Liver (tissue), 9 donors: ENCODE measurements around the gene EOLA1. TPM values are rescaled to one million over a fixed set of nuclear protein-coding genes. Genes with fewer than 3 reads are reported as not detected.
"Not testable (repeated sequence)": the region's sequence is repeated elsewhere in the genome, so short reads cannot be mapped to it uniquely, and the experiment has no call there.

Experiments used
- DNase-seq: peaks from one replicate; pipeline ENCODE4 v3.0.0-alpha.2; 2017; ENCODE audit warnings: low spot score
- H3K27ac ChIP-seq, 2 donors: one replicate each; pipeline ENCODE4 v1.7.0; 2013; ENCODE audit warnings: inconsistent platforms in 2 of 2, low read length in 2 of 2, control low read depth in 1 of 2, low read depth in 1 of 2, mild to moderate bottlenecking in 1 of 2
- H3K27me3 ChIP-seq, 4 donors: one replicate each; pipeline versions ENCODE4 v1.6.1 to v1.7.0; 2013; ENCODE audit warnings: low read length in 3 of 4, inconsistent platforms in 1 of 4, mild to moderate bottlenecking in 1 of 4, moderate library complexity in 1 of 4; ENCODE audit not compliant: control insufficient read depth in 4 of 4, insufficient read depth in 4 of 4
- H3K36me3 ChIP-seq, 4 donors: one replicate each; pipeline versions ENCODE4 v1.6.1 to v1.7.0; 2013; ENCODE audit warnings: low read length in 3 of 4, mild to moderate bottlenecking in 3 of 4, low read depth in 1 of 4, moderate library complexity in 1 of 4; ENCODE audit not compliant: control insufficient read depth in 4 of 4, insufficient read depth in 3 of 4
- H3K4me1 ChIP-seq, 4 donors: one replicate each; pipeline versions ENCODE4 v1.6.1 to v1.7.0; 2013; ENCODE audit warnings: low read length in 3 of 4, mild to moderate bottlenecking in 3 of 4, moderate library complexity in 1 of 4; ENCODE audit not compliant: control insufficient read depth in 4 of 4, insufficient read depth in 4 of 4
- H3K4me3 ChIP-seq, 3 donors: one replicate each; pipeline versions ENCODE4 v1.6.1 to v1.7.0; 2013; ENCODE audit warnings: low read length in 3 of 3, control low read depth in 1 of 3, low read depth in 1 of 3, mild to moderate bottlenecking in 1 of 3
- H3K9ac ChIP-seq, 2 donors: one replicate each; pipeline ENCODE4 v1.7.0; 2013; ENCODE audit warnings: low read length in 2 of 2, mild to moderate bottlenecking in 2 of 2, moderate library complexity in 2 of 2, control low read depth in 1 of 2, low read depth in 1 of 2
- H3K9me3 ChIP-seq, 4 donors: one replicate each; pipeline versions ENCODE4 v1.6.1 to v1.7.0; 2013; ENCODE audit warnings: low read length in 3 of 4; ENCODE audit not compliant: control insufficient read depth in 4 of 4
- WGBS: extraction: QIAGEN DNeasy Blood & Tissue Kit; methylation state at CpG from one replicate; pipeline ENCODE4 v1.1.7; 2013; 5-methylcytosine and 5-hydroxymethylcytosine counted together
- polyA plus RNA-seq, 2 donors: library from polyadenylated mRNA; stranded (reverse) in 1 of 2; unstranded in 1 of 2; fragments of 200-250 nt in 1 of 2; fragments of >200 nt in 1 of 2; fragmentation: Nextera tagmentation in 1 of 2; extraction: Ambion mirVana in 1 of 2; gene quantifications; one replicate each; pipeline versions ENCODE4 v1.2.1 to v1.2.3, GENCODE V29; 2013 to 2015
- total RNA-seq, 2 donors: library from RNA; depleted of rRNA; stranded (reverse); fragments of >200 nt; gene quantifications; one replicate each; pipeline ENCODE4 v1.2.3, GENCODE V29; 2014
- donor health status: healthy.
- donor health status: healthy.
- donor health status: healthy.
- donor health status: healthy.
- donor health status: healthy.

Gene EOLA1
- total and polyA plus RNA-seq, 4 donors, result 7.5 to 17.2 (median 11.2) TPM

GRCh38 chrX:149546962-149547361 lies 6.2 kb downstream of the EOLA1 start:
- DNase-seq, H3K27ac ChIP-seq, H3K4me3 ChIP-seq, H3K27me3 ChIP-seq, H3K36me3 ChIP-seq, H3K9ac ChIP-seq, H3K9me3 ChIP-seq, H3K4me1 ChIP-seq: not testable (repeated sequence)
- WGBS, result 93% methylated on average over 1 of the region's 1 CpG

- H3K4me3 ChIP-seq, H3K4me1 ChIP-seq, H3K27ac ChIP-seq, DNase-seq, H3K36me3 ChIP-seq, H3K9ac ChIP-seq, H3K9me3 ChIP-seq, H3K27me3 ChIP-seq: not testable (repeated sequence)
- WGBS, result 100% methylated on average over 1 of the region's 3 CpGs
These were observed 7.0 kb downstream of the EOLA1 start for GRCh38 chrX:149547782-149548181.

GRCh38 chrX:149549701-149550100 lies 8.9 kb downstream of the EOLA1 start, which contains the start of gene HSFX3:
HSFX3 (minus strand) TSS chrX:149549924; CDS start chrX:149549852, 72 bp downstream.
- not testable (repeated sequence) for H3K4me1 ChIP-seq, H3K27me3 ChIP-seq, H3K4me3 ChIP-seq, DNase-seq, H3K36me3 ChIP-seq, H3K9ac ChIP-seq, H3K27ac ChIP-seq, H3K9me3 ChIP-seq
- WGBS, result 83% methylated on average over 1 of the region's 6 CpGs

- not testable (repeated sequence) for DNase-seq
These were observed 9.6 kb downstream of the EOLA1 start for GRCh38 chrX:149550454-149550853.

GRCh38 chrX:149551245-149551938 lies 10.6 kb downstream of the EOLA1 start:
- not testable (repeated sequence) for H3K9ac ChIP-seq, H3K9me3 ChIP-seq, H3K36me3 ChIP-seq, H3K27ac ChIP-seq, DNase-seq, H3K27me3 ChIP-seq, H3K4me3 ChIP-seq, H3K4me1 ChIP-seq
- no CpG with 5 or more reads among the region's 4 CpGs for whole genome bisulfite sequencing

More at GRCh38 chrX:149550454-149550853, 9.6 kb downstream of the EOLA1 start:
- H3K27ac ChIP-seq, H3K9ac ChIP-seq, H3K4me1 ChIP-seq, H3K27me3 ChIP-seq, H3K36me3 ChIP-seq, H3K4me3 ChIP-seq, H3K9me3 ChIP-seq: not testable (repeated sequence)
- 90% methylated on average over 1 of the region's 1 CpG for WGBS

- H3K4me3 ChIP-seq, H3K4me1 ChIP-seq, H3K36me3 ChIP-seq, H3K27ac ChIP-seq, H3K9ac ChIP-seq, H3K9me3 ChIP-seq, H3K27me3 ChIP-seq, DNase-seq: not testable (repeated sequence)
- 100% methylated on average over 2 of the region's 6 CpGs for WGBS
These were observed 11.1 kb downstream of the EOLA1 start for GRCh38 chrX:149551939-149552248.

- H3K27me3 ChIP-seq, H3K4me1 ChIP-seq, DNase-seq, H3K4me3 ChIP-seq, H3K36me3 ChIP-seq, H3K9ac ChIP-seq, H3K9me3 ChIP-seq, H3K27ac ChIP-seq: not testable (repeated sequence)
- no CpG with 5 or more reads among the region's 4 CpGs for WGBS
These were observed 14.4 kb downstream of the EOLA1 start for GRCh38 chrX:149555251-149555650.
